NOMO-1 treated with DMSO at 0.1 percent for 48 hours (cell line): ENCODE data around the gene DPH7.
"Not testable (repeated sequence)": the region's sequence is repeated elsewhere in the genome, so short reads cannot be mapped to it uniquely, and the experiment has no call there.

Experiments used
- DNase-seq: peaks from one replicate; lab custom pipeline; 2025; ENCODE audit not compliant: unreplicated experiment; lab: John Stamatoyannopoulos, UW

The DPH7 gene

GRCh38 chr9:137606734-137607138 lies 28.0 kb upstream of the DPH7 start:
- DNase-seq, result no peak

GRCh38 chr9:137606005-137606621 lies 27.4 kb upstream of the DPH7 start:
- DNase-seq, result no peak

- DNase-seq, result peak; percentile 96
These were observed 26.6 kb upstream of the DPH7 start, which contains the start of gene ARRDC1 for GRCh38 chr9:137605121-137606004. Gene ARRDC1, plus strand, starts transcription at chr9:137605686. Its CDS starts 32 bp downstream, at chr9:137605718.

GRCh38 chr9:137604345-137605086 lies 25.8 kb upstream of the DPH7 start:
- DNase-seq, result no peak

- DNase-seq, result no peak
These were observed 25.2 kb upstream of the DPH7 start for GRCh38 chr9:137603879-137604278.

- DNase-seq, result peak; percentile 81
These were observed 23.9 kb upstream of the DPH7 start for GRCh38 chr9:137602661-137603060.

GRCh38 chr9:137598943-137599342 lies 20.2 kb upstream of the DPH7 start:
- no peak for DNase-seq

GRCh38 chr9:137596577-137596976 lies 17.9 kb upstream of the DPH7 start:
- DNase-seq, result not testable (repeated sequence)

GRCh38 chr9:137593176-137593575 lies 14.5 kb upstream of the DPH7 start:
- no peak for DNase-seq

- peak; percentile 43 for DNase-seq
These were observed 14.0 kb upstream of the DPH7 start for GRCh38 chr9:137592767-137593166.

GRCh38 chr9:137590469-137591383 lies 12.0 kb upstream of the DPH7 start, which contains the start of gene ZMYND19:
Gene ZMYND19, minus strand, starts transcription at chr9:137590512. Its CDS starts 249 bp downstream, at chr9:137590263.
- peak; percentile 89 for DNase-seq

- no peak for DNase-seq
These were observed 11.4 kb upstream of the DPH7 start for GRCh38 chr9:137590123-137590468.

- peak; percentile 16 for DNase-seq
These were observed 10.9 kb upstream of the DPH7 start for GRCh38 chr9:137589441-137590122.

GRCh38 chr9:137588891-137589290 lies 10.2 kb upstream of the DPH7 start:
- no peak for DNase-seq

GRCh38 chr9:137588311-137588710 lies 9.6 kb upstream of the DPH7 start:
- no peak for DNase-seq

- no peak for DNase-seq
These were observed 8.1 kb upstream of the DPH7 start for GRCh38 chr9:137586854-137587253.

GRCh38 chr9:137583957-137584356 lies 5.2 kb upstream of the DPH7 start:
- DNase-seq, result no peak

- no peak for DNase-seq
These were observed 4.6 kb upstream of the DPH7 start for GRCh38 chr9:137583347-137583746.

- peak; percentile 44 for DNase-seq
These were observed 3.6 kb upstream of the DPH7 start for GRCh38 chr9:137582286-137582860.
